Measurements from ENCODE around the gene B3GAT3.
"Not testable (repeated sequence)": the region's sequence is repeated elsewhere in the genome, so short reads cannot be mapped to it uniquely, and the experiment has no call there.

Gene B3GAT3

DNA sequence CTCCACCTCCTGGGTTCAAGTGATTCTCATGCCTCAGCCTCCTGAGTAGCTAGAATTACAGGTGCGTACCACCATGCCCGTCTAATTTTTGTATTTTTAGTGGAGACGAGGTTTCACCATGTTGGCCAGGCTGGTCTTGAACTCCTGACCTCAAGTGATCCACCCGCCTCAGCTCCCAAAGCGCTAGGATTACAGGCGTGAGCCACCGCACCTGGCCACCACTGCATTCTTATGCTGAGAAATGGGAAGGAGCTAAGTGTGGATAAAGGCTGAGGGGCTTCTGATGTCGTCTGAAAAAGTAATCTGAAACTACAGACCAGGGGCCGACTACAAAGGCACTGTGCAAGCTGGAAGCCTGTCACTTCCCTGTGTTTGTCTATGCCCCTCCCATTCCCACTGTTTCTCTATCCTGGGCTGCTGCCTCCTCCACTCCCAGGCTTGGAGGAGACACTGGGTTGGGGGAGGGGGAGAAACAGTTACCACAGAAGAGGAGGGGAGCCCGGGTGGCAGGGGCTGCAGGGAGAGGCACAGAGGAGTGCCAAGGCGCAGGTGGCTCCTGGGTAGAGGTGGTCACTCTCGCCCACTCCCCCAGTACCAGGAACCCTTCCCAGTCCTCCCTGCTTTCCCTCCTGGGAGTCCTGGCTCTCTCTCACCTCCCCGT, 17.2 kb downstream of the B3GAT3 start:
- DNase-seq (ENCODE audit: low read depth in 3 of 3, low spot score in 1 of 3), result no peak

DNA sequence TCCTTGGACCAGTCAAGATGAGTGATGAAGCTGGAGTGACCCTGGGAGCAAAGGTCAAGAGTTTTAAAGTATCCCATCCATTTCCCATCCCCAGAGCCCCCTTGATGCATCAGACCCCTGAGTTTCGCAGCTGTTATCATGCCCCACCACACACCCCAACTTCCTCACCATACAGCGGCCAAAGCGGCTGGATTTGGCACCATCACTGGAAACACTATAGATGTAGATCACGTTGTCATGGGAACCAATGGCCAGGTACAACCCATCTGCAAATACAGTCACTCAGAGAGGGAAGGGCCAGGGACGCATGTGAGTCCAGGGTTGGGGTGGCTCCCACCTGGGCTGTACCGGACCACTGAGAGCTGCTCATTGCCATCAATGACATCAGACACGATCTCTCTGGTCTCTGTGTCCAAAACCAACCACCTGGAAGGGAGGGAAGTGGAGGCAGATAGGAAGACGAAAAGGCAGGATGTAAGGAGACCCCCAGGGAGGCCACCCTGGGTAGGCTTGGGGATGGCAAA, 17.9 kb downstream of the B3GAT3 start:
- DNase-seq (ENCODE audit: low read depth in 3 of 3, low spot score in 1 of 3), result no peak

DNA sequence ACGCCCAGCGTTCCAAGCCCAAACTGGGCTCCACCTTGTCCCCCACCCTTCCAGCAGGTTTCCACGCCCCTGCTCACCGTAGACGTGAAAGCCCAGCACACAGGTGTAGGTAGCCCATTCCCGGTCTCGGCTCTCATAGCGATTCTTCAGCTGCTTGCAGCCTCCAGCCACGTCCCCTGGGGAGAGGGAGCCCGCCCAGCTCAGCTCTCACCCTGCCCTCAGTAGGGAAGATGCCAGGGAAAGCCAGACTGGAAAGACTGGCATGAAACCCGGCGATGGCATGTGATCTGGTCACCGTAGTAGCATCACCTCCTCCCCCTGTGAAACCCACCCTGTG, 18.7 kb downstream of the B3GAT3 start:
- DNase-seq (ENCODE audit: low read depth in 3 of 3, low spot score in 1 of 3), result no peak

DNA sequence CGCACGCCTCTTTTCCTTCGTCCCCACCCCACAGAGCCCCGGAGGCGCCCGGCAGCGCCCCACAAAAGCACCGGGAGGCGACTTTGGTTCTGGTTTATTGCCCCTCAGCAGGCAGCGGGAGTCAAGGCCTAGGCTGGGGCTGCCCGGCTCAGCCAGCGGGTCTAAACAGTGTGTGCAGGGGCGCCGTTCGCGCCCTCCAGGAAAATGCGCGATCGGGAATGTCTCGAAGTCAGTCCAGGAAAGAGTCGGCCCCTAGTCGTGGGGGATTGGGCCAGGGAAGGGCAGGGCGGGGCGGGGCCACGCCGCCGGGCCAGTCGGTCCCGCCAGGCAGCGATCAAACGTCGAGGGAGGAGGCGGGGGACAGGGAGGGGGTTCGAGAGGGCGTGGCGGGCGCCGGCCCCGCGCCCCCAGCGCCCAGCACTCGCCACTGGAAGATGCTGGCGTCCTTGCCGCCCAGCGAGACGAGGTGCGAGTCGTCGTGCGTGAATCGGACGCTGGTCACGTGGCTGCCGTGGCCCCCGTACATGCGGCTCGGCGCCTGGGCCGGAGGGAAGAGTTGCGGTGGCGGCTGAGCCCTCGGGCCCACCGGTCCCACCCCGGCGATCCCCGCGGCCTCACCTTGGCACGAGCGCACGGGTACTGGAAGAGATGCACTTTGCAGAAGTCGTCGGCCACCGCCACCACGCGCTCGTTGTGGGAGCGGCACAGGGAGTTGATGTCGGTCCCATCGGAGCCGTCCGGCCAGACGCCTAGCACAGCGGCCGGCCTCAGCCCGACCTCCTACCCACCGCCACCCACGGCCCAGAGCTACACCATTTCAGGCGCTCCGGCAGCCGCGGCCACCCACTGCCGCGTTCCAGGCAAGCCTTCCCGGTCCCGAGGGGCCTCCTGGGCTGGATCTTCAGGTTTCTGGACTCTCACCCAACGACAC, 19.4 kb downstream of the B3GAT3 start:
- DNase-seq (ENCODE audit: low read depth in 3 of 3, low spot score in 1 of 3), result no peak

DNA sequence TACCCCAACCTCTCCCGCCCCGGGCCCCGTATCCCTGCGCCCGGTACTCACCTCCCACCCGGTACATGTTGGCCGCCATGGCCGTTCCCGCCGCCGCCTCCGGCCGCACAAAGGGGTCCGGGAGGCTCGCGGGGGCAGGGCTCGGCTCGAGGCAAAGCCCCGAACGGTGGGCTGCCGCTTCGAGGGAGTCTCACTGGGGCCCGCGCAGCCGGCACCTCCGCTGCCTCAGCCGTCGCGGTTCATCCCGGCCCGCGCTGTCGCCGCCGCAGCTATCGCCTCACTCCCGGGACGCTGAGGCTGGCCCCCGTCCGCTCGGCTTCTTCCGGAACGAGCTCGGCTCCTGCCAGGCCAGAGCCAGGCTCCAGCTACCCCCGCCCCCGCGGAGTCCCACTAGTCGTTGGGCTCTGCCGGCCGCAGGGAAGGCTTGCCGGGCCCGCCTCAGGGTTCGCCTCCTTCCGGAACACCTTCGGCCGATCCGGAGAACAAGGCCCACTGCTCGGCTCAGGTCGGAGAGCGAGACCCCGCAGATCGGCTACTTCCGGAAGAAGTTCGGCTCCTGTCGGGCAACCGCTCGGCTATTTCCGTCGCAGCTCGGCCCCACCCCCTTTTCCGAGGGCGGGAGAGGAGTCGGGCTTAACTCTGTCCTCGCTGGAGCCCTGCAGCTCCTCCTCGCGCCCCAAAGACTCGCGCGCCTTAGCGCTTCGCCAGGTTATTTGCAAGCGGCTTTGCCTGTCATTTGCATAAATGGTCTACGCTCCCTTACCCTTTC, 20.2 kb downstream of the B3GAT3 start, which contains the start of gene MTA2:
Gene MTA2, minus strand, starts transcription at position 494 of the 769 bp plus-strand sequence. Its CDS starts 415 bp downstream, at position 79.
- DNase-seq (ENCODE audit: low read depth in 3 of 3, low spot score in 1 of 3), result peak; percentile 97 to 99 (median 99)

DNA sequence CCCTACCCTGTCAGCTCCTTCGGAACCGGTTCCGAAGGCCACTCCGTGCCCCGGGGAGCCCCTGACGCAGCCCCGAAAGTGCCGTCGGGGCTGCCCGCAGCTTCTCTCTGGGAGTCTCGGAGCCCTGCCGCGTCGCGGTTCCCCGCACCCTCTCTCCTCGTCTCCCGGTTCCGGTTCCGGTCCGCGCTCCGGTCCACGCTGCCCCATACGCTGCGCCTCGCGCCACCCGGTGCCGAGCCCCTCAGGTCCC, 20.7 kb downstream of the B3GAT3 start:
- DNase-seq (ENCODE audit: low read depth in 3 of 3, low spot score in 1 of 3), result no peak

DNA sequence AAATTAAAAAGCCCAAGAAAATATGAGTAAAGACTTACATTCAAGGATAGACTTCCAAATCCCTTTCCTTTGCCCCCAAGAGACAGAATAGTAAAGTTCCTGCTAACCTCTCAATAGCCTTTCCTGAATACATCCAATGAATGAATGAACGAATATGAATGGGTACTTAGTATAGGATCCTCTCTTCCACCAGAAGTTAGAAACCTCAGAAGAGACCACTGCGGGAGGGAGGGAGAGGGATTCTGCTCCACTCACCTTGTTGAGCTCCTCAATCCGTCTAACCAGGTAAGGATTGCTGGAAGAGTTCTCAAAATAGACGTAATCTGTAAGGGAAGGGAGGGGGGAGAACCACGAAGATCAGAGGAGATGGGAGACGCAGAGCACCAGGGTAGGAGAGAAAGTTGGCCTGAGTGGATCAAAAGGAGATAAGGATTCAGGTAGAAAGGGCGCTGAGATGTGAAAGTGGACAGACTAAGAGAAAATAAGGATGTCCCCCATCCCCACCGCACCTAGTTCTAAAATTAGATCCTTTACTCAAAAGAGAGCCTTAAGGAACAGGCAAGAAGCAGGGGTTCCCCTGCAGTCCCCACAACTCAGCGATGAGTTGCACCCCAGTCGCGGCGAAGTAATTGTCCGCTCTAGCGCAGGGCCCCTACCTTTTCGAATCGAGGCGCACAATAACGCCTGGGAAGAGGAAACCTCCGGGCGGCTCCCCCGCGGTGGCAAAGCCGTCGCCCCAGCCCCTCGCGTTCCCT, 21.2 kb downstream of the B3GAT3 start:
- no peak for DNase-seq (ENCODE audit: low read depth in 3 of 3, low spot score in 1 of 3)

DNA sequence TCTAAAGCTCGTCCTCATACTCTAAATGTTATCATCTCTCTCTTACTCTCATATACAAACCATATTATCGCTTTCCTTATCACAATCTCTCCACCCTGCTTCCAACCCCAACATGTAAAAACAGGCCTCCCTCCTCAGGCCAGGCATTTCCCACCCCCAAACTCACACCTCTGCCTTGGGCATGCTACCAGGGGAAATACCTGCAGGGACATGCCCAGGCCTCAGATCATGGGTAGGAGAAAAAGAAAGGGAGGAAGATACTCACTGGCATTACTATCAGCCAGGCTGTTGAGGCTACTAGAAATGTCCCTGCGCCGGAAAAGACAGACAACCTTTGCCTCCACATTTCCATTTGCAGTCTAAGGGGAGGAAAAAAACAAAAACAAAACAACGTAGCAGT, 21.9 kb downstream of the B3GAT3 start:
- DNase-seq (ENCODE audit: low read depth in 3 of 3, low spot score in 1 of 3), result no peak

DNA sequence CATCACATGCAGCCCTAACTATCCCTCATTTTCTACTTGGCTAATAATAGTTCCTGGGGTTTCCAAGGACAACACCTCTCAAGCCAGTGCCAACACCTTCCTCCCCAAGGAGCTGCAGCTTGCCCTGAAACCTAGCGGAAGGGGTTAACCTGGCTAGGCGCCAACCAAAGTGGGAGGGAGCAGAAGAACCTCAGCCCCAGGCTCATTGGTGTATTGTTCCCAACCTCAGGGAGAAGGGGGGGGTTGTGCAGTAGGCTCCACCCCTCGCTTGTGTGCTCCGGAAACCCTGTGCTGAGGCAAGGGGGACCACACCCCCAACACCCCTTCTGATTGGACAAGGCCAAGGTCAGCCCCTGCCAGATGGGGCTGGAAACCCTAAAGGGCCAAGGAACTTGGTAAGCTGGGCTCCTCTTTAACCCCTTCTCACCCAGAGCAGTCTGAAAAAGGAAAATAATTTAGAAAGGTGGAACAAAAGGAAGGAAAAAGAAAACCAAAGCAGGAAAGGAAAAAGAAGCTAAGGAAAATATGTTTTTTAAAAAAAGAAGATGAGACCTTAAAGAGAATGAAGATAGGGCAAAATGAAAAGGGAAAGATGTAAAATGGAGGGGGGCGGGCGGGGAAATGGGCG, 22.6 kb downstream of the B3GAT3 start:
- peak; percentile 84 to 94 (median 89) for DNase-seq (ENCODE audit: low read depth in 3 of 3, low spot score in 1 of 3)

DNA sequence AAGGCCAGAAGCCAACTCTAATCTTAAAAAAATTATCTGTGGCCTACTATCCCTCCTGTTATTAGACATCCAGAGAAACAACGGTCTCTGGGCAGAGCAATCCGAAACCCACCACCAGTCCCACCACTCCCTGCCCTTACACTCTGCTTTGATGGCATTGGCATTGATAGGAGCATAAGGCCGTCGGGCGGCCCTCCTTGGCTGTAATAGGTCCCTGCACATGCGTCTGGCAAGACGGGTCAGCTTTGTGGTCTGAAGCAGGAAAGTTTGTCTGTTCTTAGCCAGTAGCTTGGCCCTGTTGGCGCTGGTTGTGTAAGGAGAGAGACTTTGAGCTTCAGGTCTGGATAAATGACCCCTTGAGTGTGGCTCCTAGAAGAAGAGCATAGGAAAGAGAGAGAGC, 26.7 kb downstream of the B3GAT3 start:
- no peak for DNase-seq (ENCODE audit: low read depth in 3 of 3, low spot score in 1 of 3)

DNA sequence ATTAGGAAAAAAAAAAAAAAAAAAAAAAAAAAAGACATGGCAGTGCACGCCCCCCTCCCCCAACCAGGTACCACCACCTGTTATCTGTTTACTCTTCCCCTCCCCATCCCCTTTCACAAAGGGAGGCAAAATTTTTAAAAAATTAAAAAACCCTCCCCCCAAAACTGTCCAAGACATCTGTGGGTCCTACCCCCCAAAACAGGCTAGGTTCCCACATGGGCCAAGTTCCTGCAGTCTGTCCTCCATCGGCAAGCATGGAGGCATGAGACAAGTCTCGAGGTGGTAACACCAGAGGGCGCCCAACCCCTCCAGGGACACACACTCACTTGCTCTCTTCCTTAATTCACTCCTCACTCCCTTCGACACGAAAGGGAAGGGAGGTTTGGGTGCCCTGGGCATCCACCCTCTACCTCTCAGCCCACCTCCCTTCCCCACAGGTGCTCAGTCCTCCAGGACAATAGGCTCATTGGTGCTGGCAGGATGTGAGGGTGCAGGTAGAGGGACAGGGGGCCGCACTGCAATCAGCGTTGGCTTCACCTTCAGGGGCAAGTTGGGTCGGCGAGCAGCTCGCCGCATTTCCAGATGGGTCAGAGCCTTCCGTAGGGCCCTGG, 28.2 kb downstream of the B3GAT3 start:
- peak; percentile 52 to 59 (median 56) for DNase-seq (ENCODE audit: low read depth in 3 of 3, low spot score in 1 of 3)

DNA sequence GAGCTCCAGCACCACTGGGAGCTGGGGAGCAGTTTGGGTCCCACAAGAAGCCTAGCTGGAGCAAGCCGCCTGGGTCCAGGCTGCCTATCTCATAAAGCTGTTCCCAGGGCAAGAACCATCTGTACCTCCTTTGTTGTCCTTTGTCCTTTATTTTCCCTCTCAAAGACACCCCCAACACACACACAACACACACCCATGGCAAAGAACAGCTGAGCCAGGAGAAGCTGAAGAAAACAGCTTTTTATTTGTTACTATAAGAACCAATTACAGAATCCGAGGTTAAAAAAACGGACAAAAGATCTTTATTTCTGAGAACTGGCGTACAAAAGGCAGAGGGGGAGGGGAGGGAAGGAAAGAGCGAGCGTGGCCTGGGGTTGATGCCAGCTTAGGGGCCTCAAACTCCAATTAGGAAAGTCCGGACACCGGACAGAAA, 28.8 kb downstream of the B3GAT3 start:
- no peak for DNase-seq (ENCODE audit: low read depth in 3 of 3, low spot score in 1 of 3)

DNA sequence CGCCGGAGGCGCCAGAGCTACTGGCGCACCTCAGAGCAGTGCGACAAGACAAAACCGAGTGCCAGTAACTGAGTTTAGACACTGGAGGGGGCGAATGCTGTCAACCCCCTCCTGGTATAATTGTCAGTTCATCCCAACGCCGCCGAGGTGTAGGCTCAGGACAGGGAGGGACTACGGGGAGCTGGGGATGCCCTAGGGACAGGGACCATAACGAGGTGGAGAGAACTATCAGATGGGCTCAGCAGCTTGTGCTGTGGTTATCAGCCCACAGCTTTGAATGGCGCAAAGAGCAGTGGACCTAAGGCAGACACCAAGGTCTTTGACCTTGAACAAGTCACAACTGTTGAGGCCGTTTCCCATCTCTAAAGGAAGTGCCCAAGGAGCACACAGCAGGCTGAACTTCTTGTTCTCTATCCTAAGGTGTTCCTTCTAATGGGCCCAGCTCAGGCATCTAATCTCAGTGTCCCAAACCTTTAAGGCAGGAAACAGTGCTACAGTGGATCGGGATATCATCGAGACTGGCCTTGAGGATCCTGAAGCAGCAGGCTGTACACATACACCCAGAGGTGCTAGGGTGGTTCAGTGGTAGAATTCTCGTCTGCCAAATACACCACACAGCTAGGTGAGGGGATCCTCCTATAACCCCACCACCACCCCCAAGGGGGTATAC, 29.5 kb downstream of the B3GAT3 start:
- no peak for DNase-seq (ENCODE audit: low read depth in 3 of 3, low spot score in 1 of 3)

DNA sequence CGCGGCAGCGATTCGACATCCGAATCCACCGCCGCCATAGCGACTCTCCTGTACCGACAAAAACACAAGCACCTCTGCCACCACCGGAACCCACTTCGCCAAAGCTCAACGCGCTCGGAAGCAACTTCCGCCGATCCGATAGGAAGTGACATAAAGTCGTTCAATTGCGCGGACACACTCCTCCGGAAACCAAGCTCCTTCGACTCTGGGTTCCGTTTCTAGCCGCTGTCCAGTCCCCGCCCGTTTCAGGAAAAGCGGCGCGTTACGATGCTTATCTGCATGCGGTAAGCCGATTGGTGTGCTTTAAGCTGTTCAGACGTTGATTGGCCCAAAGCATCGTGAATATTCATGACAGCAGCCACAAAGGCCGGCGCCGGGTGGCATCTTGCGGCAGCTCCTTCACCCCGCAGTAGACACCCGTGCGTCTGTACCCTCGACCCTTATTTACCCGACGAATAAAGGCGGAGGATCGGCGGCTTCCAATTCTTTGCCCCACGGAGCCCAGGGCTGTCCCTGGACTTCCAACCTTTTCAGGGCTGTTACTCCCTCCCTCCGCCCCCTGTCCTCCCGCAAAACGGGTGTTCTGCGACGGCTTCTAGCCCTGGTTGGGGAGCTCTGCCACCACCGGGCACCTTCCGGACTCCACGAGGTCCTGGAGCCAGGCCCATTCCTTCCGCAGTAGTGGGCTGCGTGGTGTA, 30.2 kb downstream of the B3GAT3 start, which contains the start of gene TUT1:
Gene TUT1, minus strand, starts transcription at position 76 of the 698 bp plus-strand sequence. Its CDS starts 38 bp downstream, at position 38.
- DNase-seq (ENCODE audit: low read depth in 3 of 3, low spot score in 1 of 3), result peak; percentile 85 to 96 (median 94)

DNA sequence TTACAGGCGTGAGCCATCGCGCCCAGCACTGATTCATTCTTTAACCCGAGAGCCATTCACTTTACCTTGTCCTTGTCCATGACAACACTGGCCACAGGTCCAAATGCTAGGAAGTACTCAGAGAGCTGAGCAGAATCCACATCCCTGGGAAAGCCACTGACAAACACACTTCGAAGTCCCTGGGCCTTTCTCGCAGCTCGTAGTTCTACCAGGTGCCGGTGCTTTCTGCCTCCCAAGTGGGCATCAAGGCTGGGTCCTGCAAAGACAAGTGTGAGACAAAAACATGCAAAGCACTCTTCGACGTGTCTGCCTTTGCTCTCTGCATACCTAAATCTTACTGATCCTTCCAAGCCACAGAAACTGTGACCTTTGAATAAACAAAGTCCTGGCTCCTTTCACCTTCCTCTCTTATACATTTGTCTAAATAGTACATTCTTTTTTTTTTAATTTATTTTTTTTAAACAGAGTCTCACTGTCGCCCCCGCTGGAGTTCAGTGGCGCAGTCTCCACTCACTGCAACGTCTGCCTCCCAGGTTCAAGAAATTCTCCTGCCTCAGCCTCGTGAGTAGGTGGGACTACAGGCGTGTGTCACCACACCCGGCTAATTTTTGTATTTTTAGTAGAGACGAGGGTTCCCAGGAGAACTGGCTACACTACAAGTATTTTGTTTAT, 32.7 kb downstream of the B3GAT3 start:
- DNase-seq (ENCODE audit: low read depth in 3 of 3, low spot score in 1 of 3), result no peak

DNA sequence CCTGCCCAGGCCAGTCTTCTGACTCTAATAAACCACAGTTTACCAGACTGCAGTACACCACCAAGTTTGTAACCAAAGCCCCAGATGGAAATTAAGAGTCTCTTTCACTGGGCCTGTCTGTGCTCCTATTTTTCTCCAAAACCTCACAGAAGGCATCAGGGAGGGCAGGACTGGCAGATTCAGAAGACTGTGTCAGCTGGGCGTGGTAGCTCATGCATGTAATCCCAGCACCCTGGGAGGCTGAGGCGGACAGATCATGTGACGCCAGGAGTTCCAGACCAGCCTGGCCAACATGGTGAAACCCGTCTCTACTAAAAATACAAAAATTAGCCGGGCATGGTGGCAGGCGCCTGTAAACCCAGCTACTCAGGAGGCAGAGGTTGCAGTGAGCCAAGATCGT, 36.4 kb downstream of the B3GAT3 start:
- not testable (repeated sequence) for DNase-seq (ENCODE audit: low read depth in 3 of 3, low spot score in 1 of 3)

DNA sequence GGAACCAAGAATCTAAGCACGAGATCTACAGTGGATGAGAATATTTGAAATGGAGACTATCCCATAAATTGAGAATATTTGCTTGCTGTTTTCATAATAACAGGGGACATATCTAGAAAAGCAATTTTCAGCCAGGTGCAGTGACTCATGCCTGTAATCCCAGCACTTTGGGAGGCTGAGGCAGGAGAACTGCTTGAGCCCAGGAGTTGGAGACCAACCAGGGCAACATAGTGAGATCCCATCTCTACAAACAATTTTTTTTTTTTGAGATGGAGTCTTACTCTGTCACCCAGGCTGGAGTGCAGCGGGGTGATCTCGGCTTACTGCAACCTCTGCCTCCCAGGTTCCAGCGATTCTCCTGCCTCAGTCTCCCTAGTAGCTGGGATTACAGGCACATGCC, 40.1 kb downstream of the B3GAT3 start:
- DNase-seq (ENCODE audit: low read depth in 3 of 3, low spot score in 1 of 3), result not testable (repeated sequence)
